Astrocyte (in vitro differentiated cells and primary cell): ENCODE measurements around the gene C1orf21.

Source experiments
- CTCF ChIP-seq: IDR thresholded peaks from 2 replicates; pipeline ENCODE4 v1.5.1; 2011; ENCODE audit warnings: low read depth, mild to moderate bottlenecking, inconsistent platforms, low read length, moderate library complexity; ENCODE audit not compliant: insufficient read depth
- EZH2 ChIP-seq: IDR thresholded peaks from 2 replicates; pipeline ENCODE4 v1.6.1; 2012; ENCODE audit warnings: mild to moderate bottlenecking, low read length, inconsistent platforms; ENCODE audit not compliant: insufficient read depth

GRCh38 chr1:184620469-184620868 is 233.6 kb downstream of the C1orf21 start:
- no peak for TF ChIP-seq CTCF
- TF ChIP-seq EZH2 = no peak
